Uterus (tissue), 2 donors: ENCODE measurements around the gene IQSEC1.

ENCODE experiments used
- CTCF ChIP-seq, 4 experiments: fragments of 200-600 bp in 2 of 4; fragments of 450-650 bp in 2 of 4; sonication (generic) in 2 of 4; IDR thresholded peaks; one replicate each; pipeline ENCODE4 v1.5.1; 2016 to 2019; ENCODE audit warnings: antibody characterized with exemption in 4 of 4, mild to moderate bottlenecking in 2 of 4, moderate library complexity in 1 of 4
- POLR2A ChIP-seq, 2 donors: fragments of 450-650 bp; IDR thresholded peaks; one replicate each; pipeline ENCODE4 v1.6.1; 2016; ENCODE audit warnings: antibody characterized with exemption in 2 of 2, mild to moderate bottlenecking in 1 of 2, moderate library complexity in 1 of 2

GRCh38 chr3:13098192-13098988 is 25.2 kb upstream of the IQSEC1 start:
- TF ChIP-seq CTCF (IDR thresholded peaks at IDR 0.05): no peak
- TF ChIP-seq POLR2A (IDR thresholded peaks at IDR 0.05): no peak
